ENCODE results near the gene UBA6.

DNA sequence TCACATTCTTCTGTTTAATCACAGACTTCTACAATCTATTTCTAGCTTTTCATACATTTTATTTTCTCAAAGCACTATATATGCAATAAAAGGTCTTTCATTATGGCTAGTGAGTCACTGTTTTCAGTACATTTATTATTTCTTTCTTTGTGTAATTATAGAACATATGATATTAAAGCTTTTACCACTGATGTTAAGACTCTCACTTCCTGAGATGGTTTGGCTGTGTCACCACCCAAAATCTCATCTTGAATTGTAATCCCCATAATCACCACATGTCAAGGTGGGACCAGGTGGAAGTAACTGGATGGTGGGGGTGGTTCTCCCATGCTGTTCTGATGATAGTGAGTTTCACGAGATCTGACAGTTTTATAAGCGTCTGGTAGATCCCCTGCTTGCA is 41.9 kb downstream of the UBA6 start:
- no peak for TF ChIP-seq POLR2A (IDR thresholded peaks at IDR 0.05)
- TF ChIP-seq, protein P1, sequence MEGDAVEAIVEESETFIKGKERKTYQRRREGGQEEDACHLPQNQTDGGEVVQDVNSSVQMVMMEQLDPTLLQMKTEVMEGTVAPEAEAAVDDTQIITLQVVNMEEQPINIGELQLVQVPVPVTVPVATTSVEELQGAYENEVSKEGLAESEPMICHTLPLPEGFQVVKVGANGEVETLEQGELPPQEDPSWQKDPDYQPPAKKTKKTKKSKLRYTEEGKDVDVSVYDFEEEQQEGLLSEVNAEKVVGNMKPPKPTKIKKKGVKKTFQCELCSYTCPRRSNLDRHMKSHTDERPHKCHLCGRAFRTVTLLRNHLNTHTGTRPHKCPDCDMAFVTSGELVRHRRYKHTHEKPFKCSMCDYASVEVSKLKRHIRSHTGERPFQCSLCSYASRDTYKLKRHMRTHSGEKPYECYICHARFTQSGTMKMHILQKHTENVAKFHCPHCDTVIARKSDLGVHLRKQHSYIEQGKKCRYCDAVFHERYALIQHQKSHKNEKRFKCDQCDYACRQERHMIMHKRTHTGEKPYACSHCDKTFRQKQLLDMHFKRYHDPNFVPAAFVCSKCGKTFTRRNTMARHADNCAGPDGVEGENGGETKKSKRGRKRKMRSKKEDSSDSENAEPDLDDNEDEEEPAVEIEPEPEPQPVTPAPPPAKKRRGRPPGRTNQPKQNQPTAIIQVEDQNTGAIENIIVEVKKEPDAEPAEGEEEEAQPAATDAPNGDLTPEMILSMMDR (IDR thresholded peaks at IDR 0.05) = no peak

Measured in suprapubic skin (tissue), 3 donors.